SH-SY5Y (cell line): ENCODE data around the gene JPT2.

Source experiments
- GATA2 ChIP-seq: IDR thresholded peaks from 2 replicates; pipeline ENCODE4 v1.6.1; 2011; ENCODE audit warnings: mild to moderate bottlenecking, low read depth, low read length
- GATA3 ChIP-seq: IDR thresholded peaks from 2 replicates; pipeline ENCODE4 v1.6.1; 2011; ENCODE audit warnings: low read depth, mild to moderate bottlenecking, low read length, moderate library complexity

DNA sequence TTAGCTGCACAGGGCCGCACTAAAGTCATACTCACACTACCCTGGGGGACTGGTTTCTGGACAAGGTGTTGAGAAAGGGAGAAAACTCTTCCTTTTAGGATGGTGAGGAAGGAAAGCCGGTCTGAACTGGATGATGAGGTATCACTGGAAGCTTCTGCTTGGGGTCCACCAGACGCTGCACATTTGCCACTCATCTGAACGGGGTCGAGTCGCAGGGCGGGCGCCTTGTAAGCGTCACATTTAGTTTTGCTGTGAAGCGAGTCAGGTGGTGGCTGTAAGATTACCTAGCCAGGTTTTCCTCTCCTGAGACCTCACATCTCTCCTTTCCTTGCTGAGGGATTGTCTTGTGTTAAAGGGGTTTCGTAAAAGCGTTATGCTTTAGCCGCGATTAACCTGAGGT lies 2.3 kb downstream of the JPT2 start:
- no peak for TF ChIP-seq GATA3
- TF ChIP-seq GATA2 = no peak
